GM23248 (cell line): Measurements from ENCODE around the gene SIRPD.
"Not testable (repeated sequence)": the region's sequence is repeated elsewhere in the genome, so short reads cannot be mapped to it uniquely, and the experiment has no call there.

Source experiments
- EZH2 ChIP-seq: fragments of 200-600 bp; sonication (generic); IDR thresholded peaks from 2 replicates; pipeline ENCODE4 v1.6.1; 2018; ENCODE audit warnings: antibody characterized with exemption, mild to moderate bottlenecking; ENCODE audit not compliant: insufficient read depth, poor library complexity, severe bottlenecking
- EZH2phosphoT487 ChIP-seq: fragments of 200-600 bp; sonication (generic); IDR thresholded peaks from 2 replicates; pipeline ENCODE4 v1.6.1; 2018; ENCODE audit warnings: antibody characterized with exemption, moderate library complexity, mild to moderate bottlenecking, low read depth; ENCODE audit not compliant: insufficient read depth

DNA sequence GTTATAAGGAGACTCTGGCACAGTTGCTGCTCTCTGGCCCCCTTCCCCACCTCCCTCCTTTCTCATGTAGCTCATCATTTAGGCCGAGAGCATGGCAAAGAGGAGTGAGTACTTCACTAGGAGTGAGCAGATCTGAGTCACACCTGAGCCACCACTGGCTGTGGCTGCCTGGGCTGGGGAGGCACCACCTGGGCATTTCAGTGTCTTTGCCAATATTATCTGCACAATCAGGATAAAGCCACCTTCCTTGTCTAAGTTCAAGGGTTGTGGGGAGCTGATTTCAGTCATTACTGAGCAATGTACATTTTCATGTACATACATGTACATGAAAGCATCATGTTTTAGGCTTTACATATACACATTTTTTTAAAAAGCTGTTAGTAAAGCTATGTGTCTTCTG, 18.5 kb upstream of the SIRPD start:
- not testable (repeated sequence) for TF ChIP-seq EZH2, EZH2phosphoT487
